Measurements from ENCODE around the gene KSR2.

DNA sequence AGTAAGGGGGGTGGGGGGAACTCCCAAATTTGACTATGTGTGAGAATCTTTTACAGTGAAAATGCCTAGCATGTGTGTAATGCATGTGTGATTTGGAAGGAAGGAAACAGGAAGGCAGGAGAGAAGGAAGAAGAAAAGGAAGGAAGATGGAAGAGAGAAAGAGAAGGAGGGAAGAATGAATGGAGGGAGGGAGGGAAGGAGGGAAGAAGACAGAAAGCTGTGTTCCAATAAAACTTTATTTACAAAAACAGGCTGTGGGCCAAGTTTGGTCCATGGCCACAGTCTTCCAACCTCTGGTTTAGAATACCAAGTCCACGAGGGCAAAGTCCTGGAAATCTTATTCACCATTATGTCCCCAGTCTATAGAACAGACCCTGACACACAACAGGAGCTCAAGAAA is 278.9 kb downstream of the KSR2 start:
- TF ChIP-seq POLR2A (IDR thresholded peaks at IDR 0.05), result no peak
- TF ChIP-seq, protein P1, sequence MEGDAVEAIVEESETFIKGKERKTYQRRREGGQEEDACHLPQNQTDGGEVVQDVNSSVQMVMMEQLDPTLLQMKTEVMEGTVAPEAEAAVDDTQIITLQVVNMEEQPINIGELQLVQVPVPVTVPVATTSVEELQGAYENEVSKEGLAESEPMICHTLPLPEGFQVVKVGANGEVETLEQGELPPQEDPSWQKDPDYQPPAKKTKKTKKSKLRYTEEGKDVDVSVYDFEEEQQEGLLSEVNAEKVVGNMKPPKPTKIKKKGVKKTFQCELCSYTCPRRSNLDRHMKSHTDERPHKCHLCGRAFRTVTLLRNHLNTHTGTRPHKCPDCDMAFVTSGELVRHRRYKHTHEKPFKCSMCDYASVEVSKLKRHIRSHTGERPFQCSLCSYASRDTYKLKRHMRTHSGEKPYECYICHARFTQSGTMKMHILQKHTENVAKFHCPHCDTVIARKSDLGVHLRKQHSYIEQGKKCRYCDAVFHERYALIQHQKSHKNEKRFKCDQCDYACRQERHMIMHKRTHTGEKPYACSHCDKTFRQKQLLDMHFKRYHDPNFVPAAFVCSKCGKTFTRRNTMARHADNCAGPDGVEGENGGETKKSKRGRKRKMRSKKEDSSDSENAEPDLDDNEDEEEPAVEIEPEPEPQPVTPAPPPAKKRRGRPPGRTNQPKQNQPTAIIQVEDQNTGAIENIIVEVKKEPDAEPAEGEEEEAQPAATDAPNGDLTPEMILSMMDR (IDR thresholded peaks at IDR 0.05), result no peak
